Natural killer cell (primary cell): ENCODE data around the gene HCAR1. TPM values are rescaled to one million over a fixed set of nuclear protein-coding genes. Genes with fewer than 3 reads are reported as not detected.

Experiments
- ATAC-seq, 3 donors: fragments of 150-1000 bp in 2 of 3; fragments of 200-7000 bp in 1 of 3; cut with Tn5 transposase; 1 replicate in 1 of 3; 2 replicates in 2 of 3; pipeline ENCODE4 v1.10.0; 2021; ENCODE audit warnings: mild to moderate bottlenecking in 2 of 3, moderate library complexity in 2 of 3
- DNase-seq, 2 donors: peaks; one replicate each; pipeline versions ENCODE4 v3.0.0 to v3.0.0-alpha.2; 2013 to 2021; ENCODE audit warnings: mixed read lengths in 1 of 2
- H3K27ac ChIP-seq: one replicate; pipeline ENCODE4 v1.5.1; 2013; ENCODE audit warnings: mild to moderate bottlenecking, low read length
- H3K27me3 ChIP-seq: one replicate; pipeline ENCODE4 v1.6.1; 2013; ENCODE audit warnings: low read length; ENCODE audit not compliant: control insufficient read depth, insufficient read depth
- H3K36me3 ChIP-seq: one replicate; pipeline ENCODE4 v1.6.1; 2013; ENCODE audit warnings: low read length; ENCODE audit not compliant: control insufficient read depth, insufficient read depth
- H3K4me1 ChIP-seq: one replicate; pipeline ENCODE4 v1.6.1; 2013; ENCODE audit warnings: low read length; ENCODE audit not compliant: control insufficient read depth, insufficient read depth
- H3K4me3 ChIP-seq: one replicate; pipeline ENCODE4 v1.5.1; 2013; ENCODE audit warnings: low read length
- H3K9me3 ChIP-seq: one replicate; pipeline ENCODE4 v1.6.1; 2013; ENCODE audit warnings: low read length; ENCODE audit not compliant: control insufficient read depth, insufficient read depth
- H3K27ac Mint-ChIP-seq, 2 donors: one replicate each; pipeline ENCODE4 v1.8.0; 2022; ENCODE audit warnings: mild to moderate bottlenecking in 2 of 2, mixed read lengths in 2 of 2, moderate library complexity in 1 of 2
- H3K27me3 Mint-ChIP-seq, 2 donors: one replicate each; pipeline ENCODE4 v1.8.0; 2022; ENCODE audit warnings: low read depth in 2 of 2, mixed read lengths in 2 of 2
- H3K36me3 Mint-ChIP-seq: one replicate; pipeline ENCODE4 v1.8.0; 2022; ENCODE audit warnings: mixed read lengths
- H3K4me1 Mint-ChIP-seq, 2 donors: one replicate each; pipeline ENCODE4 v1.8.0; 2022; ENCODE audit warnings: mixed read lengths in 2 of 2
- H3K4me3 Mint-ChIP-seq: one replicate; pipeline ENCODE4 v1.8.0; 2022; ENCODE audit warnings: mild to moderate bottlenecking, moderate library complexity, mixed read lengths
- H3K9me3 Mint-ChIP-seq, 2 donors: one replicate each; pipeline ENCODE4 v1.8.0; 2022; ENCODE audit warnings: mixed read lengths in 2 of 2
- WGBS: methylation state at CpG from one replicate; pipeline ENCODE4 v1.1.7; 2013; ENCODE audit warnings: missing lambda C conversion rate; ENCODE audit not compliant: insufficient coverage; 5-methylcytosine and 5-hydroxymethylcytosine counted together
- intact Hi-C: fragments of 100-400 bp; cut with micrococcal nuclease; formaldehyde crosslinking; loops from one replicate; pipeline ENCODE4 v1.14.2; 2022
- total RNA-seq, 4 donors: library from RNA; stranded (reverse); fragments of 120-200 nt in 1 of 4; gene quantifications; one replicate each; pipeline versions ENCODE4 v1.2.3 to v1.2.4, GENCODE V29; 2013 to 2022
- TF ChIP-seq, protein P1 (sequence below): fragments of 200-600 bp; IDR thresholded peaks from one replicate; pipeline ENCODE4 v1.8.0; 2022; ENCODE audit warnings: antibody characterized with exemption

The HCAR1 gene
- total RNA-seq, 3 donors from 2014 or later (not counting 1 experiment from before 2014, with no cell fraction given) = 0.15 TPM; not detected in 2

DNA sequence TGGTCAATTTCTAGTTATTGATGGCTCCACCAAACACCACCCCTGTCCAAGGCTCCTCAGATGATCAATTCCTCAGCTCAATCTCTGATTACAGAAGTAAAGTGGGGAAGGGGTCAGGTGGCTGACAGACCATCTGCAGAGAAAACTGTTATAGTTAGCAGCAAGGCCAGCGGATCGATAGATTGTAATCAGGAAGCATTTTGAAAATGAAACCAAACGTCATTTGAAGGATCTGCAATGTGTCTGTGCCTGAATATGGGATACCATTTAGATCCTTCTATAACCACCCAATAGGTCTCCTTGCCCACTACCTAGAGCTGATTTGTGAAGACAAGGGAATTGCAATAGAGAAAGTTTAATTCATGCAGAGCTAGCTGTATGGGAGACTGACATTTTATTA lies 39.1 kb downstream of the HCAR1 start:
- DNase-seq = no peak

DNA sequence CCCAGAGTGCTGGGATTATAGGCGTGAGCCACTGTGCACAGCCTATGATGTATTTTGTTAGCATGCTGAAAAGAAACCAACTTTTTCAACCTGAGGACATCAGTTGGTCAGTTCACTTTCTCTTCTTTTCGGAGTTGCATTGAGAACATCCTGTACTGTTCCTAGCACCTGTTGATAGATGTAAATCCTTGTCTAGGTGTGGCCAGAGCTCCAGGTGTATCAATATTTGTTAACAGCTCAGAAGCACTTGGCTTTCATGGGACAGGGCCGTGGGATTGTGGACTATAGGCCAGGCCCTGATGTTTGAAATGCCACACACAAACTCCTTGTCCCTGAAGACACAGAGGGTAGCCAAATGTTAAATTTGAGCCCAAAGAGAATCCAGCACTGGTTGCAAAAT lies 42.4 kb downstream of the HCAR1 start:
- Histone ChIP-seq H3K4me1 (no peaks in the 10 kb centered on the region), H3K9me3 (no peaks in the 10 kb centered on the region), H3K4me3 (no peak overlapping the region), H3K27me3 (no peaks in the 10 kb centered on the region), H3K36me3 (no peaks in the 10 kb centered on the region), H3K27ac (no peak overlapping the region)
- Mint-ChIP-seq H3K9me3 (no peaks in the 10 kb centered on the region), H3K4me3 (no peak overlapping the region), H3K36me3 (no peaks in the 10 kb centered on the region), H3K27ac (no peak overlapping the region), H3K27me3 (no peaks in the 10 kb centered on the region), H3K4me1 (no peaks in the 10 kb centered on the region)
- 90% methylated on average over 3 of the region's 3 CpGs for whole genome bisulfite sequencing
- TF ChIP-seq, protein P1, sequence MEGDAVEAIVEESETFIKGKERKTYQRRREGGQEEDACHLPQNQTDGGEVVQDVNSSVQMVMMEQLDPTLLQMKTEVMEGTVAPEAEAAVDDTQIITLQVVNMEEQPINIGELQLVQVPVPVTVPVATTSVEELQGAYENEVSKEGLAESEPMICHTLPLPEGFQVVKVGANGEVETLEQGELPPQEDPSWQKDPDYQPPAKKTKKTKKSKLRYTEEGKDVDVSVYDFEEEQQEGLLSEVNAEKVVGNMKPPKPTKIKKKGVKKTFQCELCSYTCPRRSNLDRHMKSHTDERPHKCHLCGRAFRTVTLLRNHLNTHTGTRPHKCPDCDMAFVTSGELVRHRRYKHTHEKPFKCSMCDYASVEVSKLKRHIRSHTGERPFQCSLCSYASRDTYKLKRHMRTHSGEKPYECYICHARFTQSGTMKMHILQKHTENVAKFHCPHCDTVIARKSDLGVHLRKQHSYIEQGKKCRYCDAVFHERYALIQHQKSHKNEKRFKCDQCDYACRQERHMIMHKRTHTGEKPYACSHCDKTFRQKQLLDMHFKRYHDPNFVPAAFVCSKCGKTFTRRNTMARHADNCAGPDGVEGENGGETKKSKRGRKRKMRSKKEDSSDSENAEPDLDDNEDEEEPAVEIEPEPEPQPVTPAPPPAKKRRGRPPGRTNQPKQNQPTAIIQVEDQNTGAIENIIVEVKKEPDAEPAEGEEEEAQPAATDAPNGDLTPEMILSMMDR = no peak
- ATAC-seq = no peak
- no peak for DNase-seq
- intact Hi-C loops = no loop called here

More for the DNA sequence above, 39.1 kb downstream of the HCAR1 start:
- WGBS = 68% methylated on average over 3 of the region's 3 CpGs
- Histone ChIP-seq H3K27me3 (no peaks in the 10 kb centered on the region), H3K4me3 (no peak overlapping the region), H3K4me1 (no peaks in the 10 kb centered on the region), H3K27ac (no peak overlapping the region), H3K9me3 (no peaks in the 10 kb centered on the region), H3K36me3 (no peaks in the 10 kb centered on the region)
- Mint-ChIP-seq H3K27ac (no peak overlapping the region), H3K4me3 (no peak overlapping the region), H3K4me1 (no peaks in the 10 kb centered on the region), H3K36me3 (no peaks in the 10 kb centered on the region), H3K27me3 (no peaks in the 10 kb centered on the region), H3K9me3 (no peaks in the 10 kb centered on the region)
- intact Hi-C loops = no loop called here
- ATAC-seq = no peak
- TF ChIP-seq, protein P1 = no peak

DNA sequence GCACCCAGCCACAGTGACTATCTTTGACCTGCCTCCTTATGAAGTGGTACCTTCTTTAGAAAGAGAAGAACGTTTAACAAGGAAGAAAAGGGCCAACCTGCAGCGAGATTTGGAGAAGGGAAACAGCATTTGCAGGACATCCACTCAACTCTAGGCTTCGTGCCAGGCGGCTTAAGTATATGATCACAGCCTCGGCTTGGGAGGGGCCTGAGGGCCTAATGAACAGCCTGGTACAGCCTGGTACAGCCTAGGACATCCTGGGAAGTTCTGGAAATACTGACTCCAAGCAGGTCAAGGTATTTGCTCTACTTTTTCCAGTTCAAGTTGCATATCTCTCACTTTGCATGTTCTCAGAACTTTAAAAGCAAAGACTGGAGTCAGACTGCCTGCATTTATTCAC lies 43.6 kb downstream of the HCAR1 start:
- no peaks in the 10 kb centered on the region for H3K4me1 Mint-ChIP-seq
- H3K4me3 Mint-ChIP-seq = no peak overlapping the region
- no peaks in the 10 kb centered on the region for H3K9me3 Mint-ChIP-seq
- DNase-seq = no peak
- H3K27me3 ChIP-seq = no peaks in the 10 kb centered on the region
- H3K27ac Mint-ChIP-seq = no peak overlapping the region
- intact Hi-C loops = no loop called here
- no peak overlapping the region for H3K4me3 ChIP-seq
- H3K36me3 ChIP-seq = no peaks in the 10 kb centered on the region
- H3K9me3 ChIP-seq = no peaks in the 10 kb centered on the region
- H3K27ac ChIP-seq = no peak overlapping the region
- WGBS = 75% methylated on average over 5 of the region's 5 CpGs
- H3K36me3 Mint-ChIP-seq = no peaks in the 10 kb centered on the region
- TF ChIP-seq, protein P1 = no peak
- no peaks in the 10 kb centered on the region for H3K27me3 Mint-ChIP-seq
- ATAC-seq = no peak
- peaks cover 3% of the 10 kb centered on the region for H3K4me1 ChIP-seq

GRCh38 chr12:122686538-122686937 lies 44.1 kb downstream of the HCAR1 start:
- Histone ChIP-seq H3K27ac (no peak overlapping the region), H3K4me3 (no peak overlapping the region), H3K36me3 (no peaks in the 10 kb centered on the region), H3K27me3 (no peaks in the 10 kb centered on the region), H3K4me1 (peaks cover 3% of the 10 kb centered on the region), H3K9me3 (no peaks in the 10 kb centered on the region)
- H3K36me3 Mint-ChIP-seq = no peaks in the 10 kb centered on the region
- TF ChIP-seq, protein P1 = no peak
- ATAC-seq (no peak), DNase-seq (no peak)
- no peak overlapping the region for H3K27ac Mint-ChIP-seq
- no peaks in the 10 kb centered on the region for H3K4me1 Mint-ChIP-seq
- WGBS = 97% methylated on average over 3 of the region's 3 CpGs
- no peaks in the 10 kb centered on the region for H3K9me3 Mint-ChIP-seq
- intact Hi-C loops = no loop called here
- H3K27me3 Mint-ChIP-seq = no peaks in the 10 kb centered on the region
- H3K4me3 Mint-ChIP-seq = no peak overlapping the region
